Measurements from ENCODE around the gene SANBR. TPM values are rescaled to one million over a fixed set of nuclear protein-coding genes. Genes with fewer than 3 reads are reported as not detected.

The SANBR gene
- total RNA-seq, 1 donor from 2014 or later = 6.9 TPM

- no peak for DNase-seq (ENCODE audit: missing footprints)
- intact Hi-C loops (cut with DNase I) = no loop called here
- ATAC-seq = no peak
Observed at GRCh38 chr2:61059382-61059781, 6.3 kb upstream of the SANBR start.

GRCh38 chr2:61074100-61074499, 8.4 kb downstream of the SANBR start:
- ATAC-seq (no peak), DNase-seq (ENCODE audit: missing footprints) (no peak)
- intact Hi-C loops (cut with DNase I) = no loop called here

GRCh38 chr2:61085883-61086282, 20.2 kb downstream of the SANBR start:
- DNase-seq (ENCODE audit: missing footprints) = no peak

GRCh38 chr2:61089797-61090196, 24.1 kb downstream of the SANBR start:
- no peak for DNase-seq (ENCODE audit: missing footprints)
- no peak for ATAC-seq
- intact Hi-C loops (cut with DNase I) = no loop called here

More at GRCh38 chr2:61085883-61086282, 20.2 kb downstream of the SANBR start:
- intact Hi-C loops (cut with DNase I) = no loop called here
- ATAC-seq = no peak

- DNase-seq (ENCODE audit: missing footprints) (no peak), ATAC-seq (no peak)
- intact Hi-C loops (cut with DNase I) = no loop called here
Observed at GRCh38 chr2:61090386-61090921, 24.8 kb downstream of the SANBR start.

GRCh38 chr2:61091485-61091884, 25.8 kb downstream of the SANBR start:
- intact Hi-C loops (cut with DNase I) = no loop called here
- no peak for ATAC-seq
- DNase-seq (ENCODE audit: missing footprints) = no peak

GRCh38 chr2:61096438-61096837, 30.8 kb downstream of the SANBR start:
- ATAC-seq = no peak
- intact Hi-C loops (cut with DNase I) = no loop called here
- DNase-seq (ENCODE audit: missing footprints) = no peak

- no peak for ATAC-seq
- no peak for DNase-seq (ENCODE audit: missing footprints)
- intact Hi-C loops (cut with DNase I) = no loop called here
Observed at GRCh38 chr2:61100801-61101200, 35.1 kb downstream of the SANBR start.

GRCh38 chr2:61109291-61109690, 43.6 kb downstream of the SANBR start:
- ATAC-seq (no peak), DNase-seq (ENCODE audit: missing footprints) (no peak)

GRCh38 chr2:61111708-61112107, 46.0 kb downstream of the SANBR start:
- intact Hi-C loops (cut with DNase I) = no loop called here
- no peak for DNase-seq (ENCODE audit: missing footprints)
- ATAC-seq = no peak

More at GRCh38 chr2:61109291-61109690, 43.6 kb downstream of the SANBR start:
- intact Hi-C loops (cut with DNase I) = no loop called here

GRCh38 chr2:61114147-61114546, 48.5 kb downstream of the SANBR start:
- intact Hi-C loops (cut with DNase I) = no loop called here
- ATAC-seq = no peak

More at GRCh38 chr2:61114147-61114546, 48.5 kb downstream of the SANBR start:
- no peak for DNase-seq (ENCODE audit: missing footprints)

Other genes starting within 250 kb of the SANBR start
- 5.3 TPM for gene REL, start 184.3 kb upstream of the SANBR start, total RNA-seq
- 21.9 TPM for gene PEX13, start 48.2 kb upstream of the SANBR start, total RNA-seq
- 5.2 TPM for gene PUS10, start 47.6 kb upstream of the SANBR start, total RNA-seq
- gene C2orf74, start 96.3 kb downstream of the SANBR start, total RNA-seq = 30.1 TPM

Measured in Right ventricle myocardium inferior (tissue), 1 donor.